Neural progenitor cell (in vitro differentiated cells): ENCODE data around the gene SDS. TPM values are rescaled to one million over a fixed set of nuclear protein-coding genes. Genes with fewer than 3 reads are reported as not detected.

ENCODE experiments used
- DNase-seq: peaks from one replicate; pipeline ENCODE4 v3.0.0-alpha.2; 2016; ENCODE audit warnings: low spot score
- H2AFZ ChIP-seq: fragments of 200-600 bp; sonication (generic); replicated peaks from 2 replicates; pipeline ENCODE4 v1.6.1; 2016; ENCODE audit warnings: antibody characterized with exemption
- H3F3A ChIP-seq: fragments of 200-600 bp; sonication (generic); 2 replicates; pipeline ENCODE4 v1.6.1; 2016; ENCODE audit warnings: antibody characterized with exemption, low read depth
- H3K27ac ChIP-seq: fragments of 200-600 bp; sonication (generic); 2 replicates; pipeline ENCODE4 v1.5.1; 2016; ENCODE audit warnings: mild to moderate bottlenecking
- H3K27me3 ChIP-seq: fragments of 200-600 bp; sonication (generic); 2 replicates; pipeline ENCODE4 v1.6.1; 2016; ENCODE audit warnings: mild to moderate bottlenecking, moderate library complexity
- H3K36me3 ChIP-seq: fragments of 200-600 bp; sonication (generic); 2 replicates; pipeline ENCODE4 v1.5.1; 2016
- H3K4me1 ChIP-seq: fragments of 200-600 bp; sonication (generic); 2 replicates; pipeline ENCODE4 v1.6.1; 2016; ENCODE audit warnings: mixed run types
- H3K4me2 ChIP-seq: fragments of 200-600 bp; sonication (generic); 2 replicates; pipeline ENCODE4 v1.6.1; 2016
- H3K4me3 ChIP-seq: fragments of 200-600 bp; sonication (generic); 2 replicates; pipeline ENCODE4 v1.5.1; 2016
- H3K79me2 ChIP-seq: fragments of 200-600 bp; sonication (generic); 2 replicates; pipeline ENCODE4 v1.6.1; 2016; ENCODE audit warnings: low read depth
- H3K9ac ChIP-seq: fragments of 200-600 bp; sonication (generic); 2 replicates; pipeline ENCODE4 v1.6.1; 2016
- H3K9me3 ChIP-seq: fragments of 200-600 bp; sonication (generic); 2 replicates; pipeline ENCODE4 v1.5.1; 2016; ENCODE audit warnings: low read depth
- H4K20me1 ChIP-seq: fragments of 200-600 bp; sonication (generic); 2 replicates; pipeline ENCODE4 v1.6.1; 2016; ENCODE audit warnings: low read depth
- H3K27ac Mint-ChIP-seq: 3 replicates; pipeline ENCODE4 v1.8.0; 2021; ENCODE audit warnings: mixed read lengths
- H3K27me3 Mint-ChIP-seq: 2 replicates; pipeline ENCODE4 v1.8.0; 2022; ENCODE audit warnings: low read depth, mild to moderate bottlenecking, inconsistent platforms, moderate library complexity, mixed read lengths; ENCODE audit not compliant: insufficient read depth
- H3K36me3 Mint-ChIP-seq: 3 replicates; pipeline ENCODE4 v1.8.0; 2021; ENCODE audit warnings: mixed read lengths
- H3K4me1 Mint-ChIP-seq: 3 replicates; pipeline ENCODE4 v1.8.0; 2021; ENCODE audit warnings: mixed read lengths
- H3K4me3 Mint-ChIP-seq: 3 replicates; pipeline ENCODE4 v1.8.0; 2021; ENCODE audit warnings: mild to moderate bottlenecking, moderate library complexity, mixed read lengths
- H3K9me3 Mint-ChIP-seq: 3 replicates; pipeline ENCODE4 v1.8.0; 2020; ENCODE audit warnings: mixed read lengths
- CTCF ChIP-seq: fragments of 200-600 bp; sonication (generic); IDR thresholded peaks from 2 replicates; pipeline ENCODE4 v1.5.1; 2017; ENCODE audit warnings: antibody characterized with exemption, mild to moderate bottlenecking
- EZH2 ChIP-seq: fragments of 200-600 bp; sonication (generic); IDR thresholded peaks from 2 replicates; pipeline ENCODE4 v1.6.1; 2017; ENCODE audit warnings: antibody characterized with exemption, mild to moderate bottlenecking, moderate library complexity
- EZH2phosphoT487 ChIP-seq: fragments of 200-600 bp; sonication (generic); IDR thresholded peaks from 2 replicates; pipeline ENCODE4 v1.6.1; 2017; ENCODE audit warnings: antibody characterized with exemption
- total RNA-seq: library from RNA; depleted of rRNA; stranded (reverse); fragments of >200 nt; gene quantifications from 2 replicates; pipeline ENCODE4 v1.2.3, GENCODE V29; 2015; ENCODE audit warnings: low replicate concordance

Gene SDS
- total RNA-seq, 1 donor from 2014 or later, result not detected

- Histone ChIP-seq H3K9ac (no peak overlapping the region), H3K79me2 (no peaks in the 10 kb centered on the region), H3K27me3 (no peaks in the 10 kb centered on the region), H3K36me3 (no peaks in the 10 kb centered on the region), H3K9me3 (no peaks in the 10 kb centered on the region), H3F3A (no peaks in the 10 kb centered on the region), H2AFZ (no peak overlapping the region), H3K4me2 (no peak overlapping the region), H3K4me3 (no peak overlapping the region), H4K20me1 (no peaks in the 10 kb centered on the region), H3K4me1 (no peaks in the 10 kb centered on the region), H3K27ac (no peak overlapping the region)
- peaks cover 6% of the 10 kb centered on the region for H3K4me1 Mint-ChIP-seq
- no peak overlapping the region for H3K4me3 Mint-ChIP-seq
- H3K9me3 Mint-ChIP-seq, result no peaks in the 10 kb centered on the region
- H3K36me3 Mint-ChIP-seq, result no peaks in the 10 kb centered on the region
- no peak for TF ChIP-seq EZH2phosphoT487
- TF ChIP-seq EZH2, result no peak
- TF ChIP-seq CTCF, result no peak
- DNase-seq, result no peak
- peaks cover 2% of the 10 kb centered on the region for H3K27me3 Mint-ChIP-seq
- no peak overlapping the region for H3K27ac Mint-ChIP-seq
These were observed 34.0 kb upstream of the SDS start for GRCh38 chr12:113437729-113438100.

GRCh38 chr12:113436993-113437728, 33.5 kb upstream of the SDS start:
- no peaks in the 10 kb centered on the region for H3K79me2 ChIP-seq
- H3F3A ChIP-seq, result no peaks in the 10 kb centered on the region
- no peaks in the 10 kb centered on the region for H3K9me3 ChIP-seq
- H3K9ac ChIP-seq, result no peak overlapping the region
- H3K36me3 ChIP-seq, result no peaks in the 10 kb centered on the region
- H3K4me1 Mint-ChIP-seq, result peaks cover 6% of the 10 kb centered on the region
- H3K4me3 Mint-ChIP-seq, result no peak overlapping the region
- H3K4me2 ChIP-seq, result no peak overlapping the region
- no peak overlapping the region for H3K27ac ChIP-seq
- TF ChIP-seq CTCF (no peak), EZH2phosphoT487 (no peak), EZH2 (no peak)
- H2AFZ ChIP-seq, result no peak overlapping the region
- H3K27me3 ChIP-seq, result no peaks in the 10 kb centered on the region
- peaks cover 2% of the 10 kb centered on the region for H3K27me3 Mint-ChIP-seq
- H3K4me1 ChIP-seq, result no peaks in the 10 kb centered on the region
- H3K36me3 Mint-ChIP-seq, result no peaks in the 10 kb centered on the region
- no peak overlapping the region for H3K4me3 ChIP-seq
- H4K20me1 ChIP-seq, result no peaks in the 10 kb centered on the region
- DNase-seq, result no peak
- no peaks in the 10 kb centered on the region for H3K9me3 Mint-ChIP-seq
- no peak overlapping the region for H3K27ac Mint-ChIP-seq

GRCh38 chr12:113436586-113436985, 32.9 kb upstream of the SDS start:
- no peaks in the 10 kb centered on the region for H3K79me2 ChIP-seq
- no peak for DNase-seq
- H3K9ac ChIP-seq, result no peak overlapping the region
- peaks cover 2% of the 10 kb centered on the region for H3K27me3 Mint-ChIP-seq
- no peaks in the 10 kb centered on the region for H3F3A ChIP-seq
- no peaks in the 10 kb centered on the region for H4K20me1 ChIP-seq
- no peaks in the 10 kb centered on the region for H3K9me3 Mint-ChIP-seq
- H3K4me3 Mint-ChIP-seq, result no peak overlapping the region
- H3K4me1 ChIP-seq, result no peaks in the 10 kb centered on the region
- no peaks in the 10 kb centered on the region for H3K9me3 ChIP-seq
- no peak for TF ChIP-seq EZH2phosphoT487
- no peak for TF ChIP-seq EZH2
- TF ChIP-seq CTCF, result no peak
- H3K27me3 ChIP-seq, result no peaks in the 10 kb centered on the region
- no peak overlapping the region for H3K27ac Mint-ChIP-seq
- no peaks in the 10 kb centered on the region for H3K36me3 ChIP-seq
- no peak overlapping the region for H3K4me2 ChIP-seq
- H2AFZ ChIP-seq, result no peak overlapping the region
- H3K4me3 ChIP-seq, result no peak overlapping the region
- no peaks in the 10 kb centered on the region for H3K36me3 Mint-ChIP-seq
- no peak overlapping the region for H3K27ac ChIP-seq
- peaks cover 6% of the 10 kb centered on the region for H3K4me1 Mint-ChIP-seq
